GM21515 (cell line): ENCODE data around the gene CFAP92.

ENCODE experiments used
- ATAC-seq: cut with Tn5 transposase; IDR thresholded peaks from one replicate; pipeline ENCODE4 v1.9.1; 2021; ENCODE audit not compliant: unreplicated experiment

Gene CFAP92

GRCh38 chr3:128988286-128988685, 5.6 kb downstream of the CFAP92 start:
- no peak for ATAC-seq

GRCh38 chr3:128987302-128988100, 6.4 kb downstream of the CFAP92 start:
- no peak for ATAC-seq

- no peak for ATAC-seq
Observed at GRCh38 chr3:128984596-128984995, 9.3 kb downstream of the CFAP92 start.

GRCh38 chr3:128983293-128984069, 10.4 kb downstream of the CFAP92 start:
- ATAC-seq, result no peak

GRCh38 chr3:128975276-128975675, 18.6 kb downstream of the CFAP92 start:
- no peak for ATAC-seq

- ATAC-seq, result no peak
Observed at GRCh38 chr3:128973988-128974564, 19.8 kb downstream of the CFAP92 start.

- ATAC-seq, result no peak
Observed at GRCh38 chr3:128971421-128972100, 22.3 kb downstream of the CFAP92 start.

GRCh38 chr3:128970740-128971047, 23.2 kb downstream of the CFAP92 start:
- no peak for ATAC-seq

- no peak for ATAC-seq
Observed at GRCh38 chr3:128969993-128970739, 23.7 kb downstream of the CFAP92 start.

GRCh38 chr3:128967748-128968355, 26.0 kb downstream of the CFAP92 start:
- no peak for ATAC-seq

- ATAC-seq, result no peak
Observed at GRCh38 chr3:128965818-128966217, 28.1 kb downstream of the CFAP92 start.

- ATAC-seq, result no peak
Observed at GRCh38 chr3:128965280-128965679, 28.6 kb downstream of the CFAP92 start.

- no peak for ATAC-seq
Observed at GRCh38 chr3:128956440-128956839, 37.4 kb downstream of the CFAP92 start.

GRCh38 chr3:128950223-128950938, 43.5 kb downstream of the CFAP92 start:
- no peak for ATAC-seq

- no peak for ATAC-seq
Observed at GRCh38 chr3:128949158-128949557, 44.7 kb downstream of the CFAP92 start.

- ATAC-seq, result no peak
Observed at GRCh38 chr3:128946411-128946810, 47.5 kb downstream of the CFAP92 start.

GRCh38 chr3:128945878-128946175, 48.0 kb downstream of the CFAP92 start:
- ATAC-seq, result no peak

GRCh38 chr3:128945041-128945877, 48.6 kb downstream of the CFAP92 start:
- no peak for ATAC-seq
